Transverse colon (tissue), 4 donors: Measurements from ENCODE around the gene MISFA.

Source experiments
- CTCF ChIP-seq, 5 experiments: fragments of 200-600 bp in 3 of 5; fragments of 450-650 bp in 2 of 5; sonication (generic) in 3 of 5; IDR thresholded peaks; 1 replicate in 2 of 5; 2 replicates in 3 of 5; pipeline ENCODE4 v1.5.1; 2016 to 2017; ENCODE audit warnings: antibody characterized with exemption in 5 of 5, inconsistent platforms in 3 of 5, mild to moderate bottlenecking in 2 of 5, moderate library complexity in 1 of 5
- POLR2AphosphoS5 ChIP-seq, 3 donors: sonication (generic); formaldehyde crosslinking; IDR thresholded peaks; one replicate each; pipeline ENCODE4 v1.6.1; 2016; ENCODE audit warnings: antibody characterized with exemption in 3 of 3

- TF ChIP-seq CTCF (IDR thresholded peaks at IDR 0.05) (no peak), POLR2AphosphoS5 (IDR thresholded peaks at IDR 0.05) (no peak)
These were observed 18.2 kb downstream of the MISFA start for GRCh38 chr11:18617688-18618341.
